HCT116 (cell line): ENCODE measurements around the gene GPR61. TPM values are rescaled to one million over a fixed set of nuclear protein-coding genes. Genes with fewer than 3 reads are reported as not detected.

Source experiments
- ATAC-seq: fragments of 200-7000 bp; cut with Tn5 transposase; 2 replicates; pipeline ENCODE4 v1.9.1; 2020; ENCODE audit warnings: mild to moderate bottlenecking, moderate library complexity
- BruUV-seq: library from RNA; stranded (reverse); fragments of 400-500 nt; replicated peaks from 2 replicates; lab custom pipeline; 2021; lab: Mats Ljungman, UMichigan
- CTCF ChIA-PET: fragments of 300-600 bp; sonication (Branson Sonifier 250); formaldehyde crosslinking; loops from one replicate; lab custom pipeline; 2021; ENCODE audit warnings: antibody characterized with exemption; lab: Charles Lee
- POLR2A ChIA-PET: fragments of 300-600, 350-600 bp; sonication (Branson Sonifier 250); formaldehyde crosslinking; loops from one replicate; lab custom pipeline; 2021; ENCODE audit warnings: antibody characterized with exemption; lab: Charles Lee
- RAD21 ChIA-PET, 2 experiments: fragments of 300-600 bp; sonication (Branson Sonifier 250); formaldehyde crosslinking; loops; one replicate each; lab custom pipeline; 2023; ENCODE audit warnings: low total read pairs in 2 of 2; ENCODE audit not compliant: uncharacterized antibody in 2 of 2, unreplicated experiment in 2 of 2, low non-redundant PET in 1 of 2; lab: Charles Lee
- DNase-seq: peaks from one replicate; pipeline ENCODE4 v3.0.0-alpha.2; 2010; ENCODE audit warnings: low read depth, low spot score
- H2AFZ ChIP-seq: fragments of 200-600 bp; shearing (Covaris generic), sonication (generic); 2 replicates; pipeline ENCODE4 v1.6.1; 2017; ENCODE audit warnings: low read depth, mixed run types, mixed read lengths, antibody characterized with exemption, low read length; ENCODE audit not compliant: poor library complexity, severe bottlenecking
- H3K27ac ChIP-seq: 2 replicates; pipeline ENCODE4 v1.5.1; 2012; ENCODE audit warnings: low read depth, low read length
- H3K27me3 ChIP-seq: fragments of 200-600 bp; sonication (generic); 2 replicates; pipeline ENCODE4 v1.6.1; 2016; ENCODE audit warnings: mixed run types, low read length, mixed read lengths; ENCODE audit not compliant: insufficient read depth
- H3K36me3 ChIP-seq, 2 experiments: fragments of 200-500 bp in 1 of 2; fragments of 200-600 bp in 1 of 2; sonication (Bioruptor generic) in 1 of 2; sonication (generic) in 1 of 2; 2 replicates each; pipeline versions ENCODE4 v1.5.1 to v1.6.1; 2014 to 2016; ENCODE audit warnings: low read length in 2 of 2, inconsistent platforms in 1 of 2, mixed read lengths in 1 of 2, mixed run types in 1 of 2; ENCODE audit not compliant: insufficient read depth in 2 of 2, control insufficient read depth in 1 of 2
- H3K4me1 ChIP-seq, 2 experiments: fragments of 200-600 bp in 1 of 2; sonication (generic) in 1 of 2; 2 replicates each; pipeline versions ENCODE4 v1.5.1 to v1.6.1; 2012 to 2017; ENCODE audit warnings: low read length in 2 of 2, inconsistent platforms in 1 of 2, mild to moderate bottlenecking in 1 of 2, mixed read lengths in 1 of 2, mixed run types in 1 of 2, moderate library complexity in 1 of 2; ENCODE audit not compliant: insufficient read depth in 2 of 2, control insufficient read depth in 1 of 2
- H3K4me2 ChIP-seq: fragments of 200-600 bp; sonication (generic); 2 replicates; pipeline ENCODE4 v1.6.1; 2017; ENCODE audit warnings: mixed run types, low read length, mixed read lengths
- H3K4me3 ChIP-seq, 2 experiments: fragments of 200-600 bp in 1 of 2; sonication (generic) in 1 of 2; replicated peaks in 1 of 2; 2 replicates each; pipeline ENCODE4 v1.5.1; 2011 to 2016; ENCODE audit warnings: low read length in 2 of 2, control low read depth in 1 of 2, low read depth in 1 of 2, mild to moderate bottlenecking in 1 of 2, mixed read lengths in 1 of 2, mixed run types in 1 of 2
- H3K79me2 ChIP-seq: fragments of 200-600 bp; sonication (generic); 2 replicates; pipeline ENCODE4 v1.6.1; 2017; ENCODE audit warnings: mild to moderate bottlenecking, mixed run types, low read length, moderate library complexity, mixed read lengths; ENCODE audit not compliant: insufficient read depth
- H3K9ac ChIP-seq: fragments of 200-600 bp; sonication (generic); 2 replicates; pipeline ENCODE4 v1.6.1; 2016; ENCODE audit warnings: low read length, mixed read lengths
- H3K9me2 ChIP-seq: fragments of 200-600 bp; sonication (generic), shearing (Covaris generic); 2 replicates; pipeline ENCODE4 v1.6.1; 2017; ENCODE audit warnings: mixed run types, mild to moderate bottlenecking, moderate library complexity; ENCODE audit not compliant: insufficient read depth
- H3K9me3 ChIP-seq, 2 experiments: fragments of 200-500 bp in 1 of 2; fragments of 200-600 bp in 1 of 2; sonication (Bioruptor generic) in 1 of 2; sonication (generic) in 1 of 2; 2 replicates each; pipeline ENCODE4 v1.6.1; 2014 to 2017; ENCODE audit warnings: low read length in 2 of 2, mixed read lengths in 2 of 2, inconsistent platforms in 1 of 2, low read depth in 1 of 2, mild to moderate bottlenecking in 1 of 2, mixed run types in 1 of 2, moderate library complexity in 1 of 2; ENCODE audit not compliant: control insufficient read depth in 1 of 2, insufficient read depth in 1 of 2
- H4K20me1 ChIP-seq: fragments of 200-600 bp; sonication (generic), shearing (Covaris generic); 2 replicates; pipeline ENCODE4 v1.6.1; 2017; ENCODE audit warnings: mixed run types, mild to moderate bottlenecking, moderate library complexity; ENCODE audit not compliant: insufficient read depth
- ATF3 ChIP-seq: IDR thresholded peaks from 2 replicates; pipeline ENCODE4 v1.6.1; 2012
- EGR1 ChIP-seq: IDR thresholded peaks from 2 replicates; pipeline ENCODE4 v1.6.1; 2012; ENCODE audit warnings: low read depth
- EZH2 ChIP-seq: fragments of 200-600 bp; sonication (generic); IDR thresholded peaks from 2 replicates; pipeline ENCODE4 v1.6.1; 2017; ENCODE audit warnings: antibody characterized with exemption, mixed run types
- FOSL1 ChIP-seq: IDR thresholded peaks from 2 replicates; pipeline ENCODE4 v1.6.1; 2012; ENCODE audit warnings: low read depth
- JUND ChIP-seq: IDR thresholded peaks from 2 replicates; pipeline ENCODE4 v1.6.1; 2012
- POLR2AphosphoS5 ChIP-seq: IDR thresholded peaks from 2 replicates; pipeline ENCODE4 v1.6.1; 2011; ENCODE audit warnings: mild to moderate bottlenecking, low read depth, low read length, moderate library complexity
- RAD21 ChIP-seq: IDR thresholded peaks from 2 replicates; pipeline ENCODE4 v1.6.1; 2012; ENCODE audit warnings: low read depth, mild to moderate bottlenecking
- REST ChIP-seq: IDR thresholded peaks from 2 replicates; pipeline ENCODE4 v1.6.1; 2012; ENCODE audit warnings: low read depth
- SP1 ChIP-seq: IDR thresholded peaks from 2 replicates; pipeline ENCODE4 v1.6.1; 2012; ENCODE audit warnings: low read depth
- SRF ChIP-seq: IDR thresholded peaks from 2 replicates; pipeline ENCODE4 v1.6.1; 2012; ENCODE audit warnings: low read depth
- TCF7L2 ChIP-seq: IDR thresholded peaks from 2 replicates; pipeline ENCODE4 v1.7.0; 2011; ENCODE audit warnings: borderline replicate concordance, inconsistent platforms; ENCODE audit not compliant: insufficient read depth, insufficient read length; ENCODE audit errors: extremely low read depth
- YY1 ChIP-seq: IDR thresholded peaks from 2 replicates; pipeline ENCODE4 v1.6.1; 2011; ENCODE audit warnings: low read length, low read depth, moderate library complexity, mild to moderate bottlenecking; ENCODE audit not compliant: insufficient replicate concordance; ENCODE audit errors: extremely low read depth
- ZBTB33 ChIP-seq: IDR thresholded peaks from 2 replicates; pipeline ENCODE4 v1.6.1; 2011; ENCODE audit warnings: mild to moderate bottlenecking, low read length, moderate library complexity; ENCODE audit not compliant: insufficient replicate concordance; ENCODE audit errors: extremely low read depth
- ZFX ChIP-seq: fragments of 450-650 bp; IDR thresholded peaks from 2 replicates; pipeline ENCODE4 v1.6.1; 2017
- ZNF274 ChIP-seq: fragments of 200-500 bp; sonication (Bioruptor generic); IDR thresholded peaks from 2 replicates; pipeline ENCODE4 v1.6.1; 2014; ENCODE audit warnings: mild to moderate bottlenecking, low read depth, low read length, inconsistent platforms
- intact Hi-C: fragments of 100-400 bp; cut with micrococcal nuclease; formaldehyde crosslinking; loops from 2 replicates; pipeline ENCODE4 v1.10.0; 2022
- total RNA-seq: library from RNA; stranded (reverse); gene quantifications from one replicate; pipeline ENCODE4 v1.2.1, GENCODE V29; 2021; ENCODE audit not compliant: unreplicated experiment

GPR61 gene
- total RNA-seq, 1 experiment from 2014 or later = not detected

DNA sequence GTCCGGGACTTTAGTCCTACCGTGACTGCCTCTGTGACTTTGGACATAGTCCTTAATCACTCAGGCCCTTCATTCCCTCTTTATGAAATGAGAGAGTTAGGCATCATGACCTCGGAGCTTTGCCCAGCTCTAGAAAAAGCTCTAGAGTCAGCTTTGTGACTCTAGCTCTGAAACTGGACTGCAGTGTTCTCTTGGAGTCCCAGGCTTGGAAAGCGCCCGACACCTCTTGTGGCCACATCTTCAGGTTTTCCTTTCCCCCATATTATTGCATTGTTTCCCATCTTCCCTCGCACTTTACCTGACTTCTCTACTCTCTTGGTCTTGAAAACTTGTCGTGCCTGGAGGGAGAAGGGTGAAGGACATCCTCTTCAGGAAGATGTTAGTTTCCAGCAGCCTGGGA lies 17.6 kb upstream of the GPR61 start:
- ATAC-seq (no peak), DNase-seq (no peak)
- Histone ChIP-seq H3K27ac (no peak overlapping the region), H3K27me3 (no peaks in the 10 kb centered on the region; the same call in 1 of the 2 replicates), H3K79me2 (no peaks in the 10 kb centered on the region), H3K9ac (no peak overlapping the region), H2AFZ (no peak overlapping the region), H4K20me1 (no peaks in the 10 kb centered on the region), H3K4me1 (no peaks in the 10 kb centered on the region), H3K9me2 (no peaks in the 10 kb centered on the region), H3K36me3 (no peaks in the 10 kb centered on the region), H3K4me2 (no peak overlapping the region), H3K9me3 (no peaks in the 10 kb centered on the region), H3K4me3 (no peak overlapping the region)
- intact Hi-C loops = no loop called here
- TF ChIP-seq ZFX (no peak), REST (no peak), JUND (no peak)
- BruUV-seq = no TSS peak
- POLR2A ChIA-PET = no interaction called here
- RAD21 ChIA-PET = no interaction called here
- CTCF ChIA-PET = no interaction called here

GRCh38 chr1:109523706-109524105 lies 16.0 kb upstream of the GPR61 start:
- H3K36me3 ChIP-seq = no peaks in the 10 kb centered on the region
- POLR2A ChIA-PET = no interaction called here
- H3K4me1 ChIP-seq = no peaks in the 10 kb centered on the region
- no peak overlapping the region for H2AFZ ChIP-seq
- RAD21 ChIA-PET = no interaction called here
- intact Hi-C loops = no loop called here
- BruUV-seq = no TSS peak
- no peaks in the 10 kb centered on the region for H4K20me1 ChIP-seq
- no peaks in the 10 kb centered on the region for H3K9me2 ChIP-seq
- no peaks in the 10 kb centered on the region; the same call in 1 of the 2 replicates for H3K27me3 ChIP-seq
- H3K4me3 ChIP-seq = no peak overlapping the region
- H3K79me2 ChIP-seq = no peaks in the 10 kb centered on the region
- no peaks in the 10 kb centered on the region for H3K9me3 ChIP-seq
- DNase-seq = no peak
- H3K27ac ChIP-seq = no peak overlapping the region
- CTCF ChIA-PET = interaction anchor here (1.2 kb wide), 1 partner anchor 17 kb away, joined by 4 read pairs; no protein-coding TSS in a partner anchor
- no peak overlapping the region for H3K4me2 ChIP-seq
- H3K9ac ChIP-seq = no peak overlapping the region
- ATAC-seq = no peak
- TF ChIP-seq ZBTB33 (no peak), SRF (no peak), EGR1 (no peak), FOSL1 (no peak), ATF3 (no peak), POLR2AphosphoS5 (no peak), ZFX (no peak), YY1 (no peak), RAD21 (no peak), EZH2 (no peak), SP1 (no peak), ZNF274 (no peak), TCF7L2 (no peak)
